Colonic mucosa (tissue), 4 donors: Measurements from ENCODE around the gene GPR55. TPM values are rescaled to one million over a fixed set of nuclear protein-coding genes. Genes with fewer than 3 reads are reported as not detected.

Experiments
- DNase-seq: peaks from one replicate; pipeline ENCODE4 v3.0.0-alpha.2; 2020
- H3K27ac ChIP-seq: fragments of 200-600 bp; one replicate; pipeline ENCODE4 v1.8.0; 2021
- H3K27me3 ChIP-seq: fragments of 200-600 bp; one replicate; pipeline ENCODE4 v1.8.0; 2021
- H3K36me3 ChIP-seq: fragments of 200-600 bp; one replicate; pipeline ENCODE4 v1.8.0; 2021
- H3K4me1 ChIP-seq: fragments of 200-600 bp; one replicate; pipeline ENCODE4 v1.8.0; 2021; ENCODE audit warnings: mild to moderate bottlenecking
- H3K4me3 ChIP-seq: fragments of 200-600 bp; one replicate; pipeline ENCODE4 v1.8.0; 2021
- H3K9ac ChIP-seq, 2 donors: one replicate each; pipeline ENCODE4 v1.7.0; 2013; ENCODE audit warnings: control low read depth in 2 of 2, low read depth in 2 of 2, low read length in 2 of 2
- H3K9me3 ChIP-seq: fragments of 200-600 bp; one replicate; pipeline ENCODE4 v1.8.0; 2021
- CTCF ChIP-seq: fragments of 200-600 bp; IDR thresholded peaks from one replicate; pipeline ENCODE4 v1.8.0; 2022; ENCODE audit warnings: antibody characterized with exemption, mild to moderate bottlenecking
- intact Hi-C: fragments of 100-400 bp; cut with DNase I; formaldehyde crosslinking; loops from one replicate; pipeline ENCODE4 v1.14.1; 2022
- total RNA-seq, 2 donors: library from RNA; stranded (reverse); fragmentation: NEBNext Ultra II Directional in 1 of 2; extraction: Animal tissue kit (Norgen Biotek cat#: 25700) in 1 of 2; gene quantifications; one replicate each; pipeline ENCODE4 v1.2.1, GENCODE V29; 2021
- donor health status: healthy.
- donor health status: DM: no; HTN: no; CAD: no.
- donor health status: DM: no; HTN: no; CAD: no.

GPR55 gene, protein sequence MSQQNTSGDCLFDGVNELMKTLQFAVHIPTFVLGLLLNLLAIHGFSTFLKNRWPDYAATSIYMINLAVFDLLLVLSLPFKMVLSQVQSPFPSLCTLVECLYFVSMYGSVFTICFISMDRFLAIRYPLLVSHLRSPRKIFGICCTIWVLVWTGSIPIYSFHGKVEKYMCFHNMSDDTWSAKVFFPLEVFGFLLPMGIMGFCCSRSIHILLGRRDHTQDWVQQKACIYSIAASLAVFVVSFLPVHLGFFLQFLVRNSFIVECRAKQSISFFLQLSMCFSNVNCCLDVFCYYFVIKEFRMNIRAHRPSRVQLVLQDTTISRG
- 1 to 10 TPM in 1 of 2 donors, under 1 TPM in 1; 0.35 to 1.0 TPM for total RNA-seq

GRCh38 chr2:230924470-230925341, at the start of gene GPR55:
Gene GPR55 (minus strand): TSS chr2:230925242. CDS start chr2:230910962, 14,280 bp downstream.
- intact Hi-C loops = loop anchor here (5.0 kb wide), 1 partner anchor 63 kb away; no protein-coding TSS in a partner anchor
- peak; percentile 50 for DNase-seq
- peak; percentile 23 for TF ChIP-seq CTCF
- no peaks in the 10 kb centered on the region for H3K36me3 ChIP-seq
- no peaks in the 10 kb centered on the region for H3K4me1 ChIP-seq
- no peaks in the 10 kb centered on the region for H3K9me3 ChIP-seq
- no peak within 1 kb of the TSS for H3K27ac ChIP-seq
- no peak within 1 kb of the TSS for H3K9ac ChIP-seq
- H3K4me3 ChIP-seq = no peak within 1 kb of the TSS
- H3K27me3 ChIP-seq = no peaks in the 10 kb centered on the region

- H3K4me3 ChIP-seq = no peak overlapping the region
- no peak overlapping the region for H3K27ac ChIP-seq
- no peak for TF ChIP-seq CTCF
- H3K27me3 ChIP-seq = no peaks in the 10 kb centered on the region
- no peaks in the 10 kb centered on the region for H3K9me3 ChIP-seq
- no peaks in the 10 kb centered on the region for H3K36me3 ChIP-seq
- H3K4me1 ChIP-seq = no peaks in the 10 kb centered on the region
- DNase-seq = no peak
- intact Hi-C loops = no loop called here
- H3K9ac ChIP-seq = no peak overlapping the region
Measured at GRCh38 chr2:230974096-230974913, 49.3 kb upstream of the GPR55 start.

DNA sequence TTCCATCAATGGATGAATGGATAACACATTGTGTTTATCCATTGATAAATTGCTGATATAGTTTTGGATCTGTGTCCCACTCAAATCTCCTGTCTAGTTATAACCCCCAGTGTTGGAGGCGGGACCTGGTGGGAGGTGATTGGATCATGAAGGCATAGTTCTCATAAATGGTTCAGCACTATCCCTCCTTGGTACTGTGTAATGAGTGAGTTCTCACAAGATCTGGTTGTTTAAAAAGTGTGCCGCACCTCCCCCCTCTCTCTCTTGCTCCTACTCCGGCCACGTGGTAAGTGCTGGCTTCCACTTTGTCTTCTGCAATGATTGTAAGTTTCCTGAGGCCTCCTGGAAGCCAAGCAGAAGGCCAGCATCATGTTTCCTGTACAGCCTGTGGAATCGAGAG, 47.0 kb upstream of the GPR55 start:
- H3K4me3 ChIP-seq = no peak overlapping the region
- no peak overlapping the region for H3K9ac ChIP-seq
- no peak for DNase-seq
- H3K27me3 ChIP-seq = no peaks in the 10 kb centered on the region
- no peak for TF ChIP-seq CTCF
- no peaks in the 10 kb centered on the region for H3K4me1 ChIP-seq
- H3K36me3 ChIP-seq = no peaks in the 10 kb centered on the region
- H3K9me3 ChIP-seq = no peaks in the 10 kb centered on the region
- intact Hi-C loops = no loop called here
- H3K27ac ChIP-seq = no peak overlapping the region

DNA sequence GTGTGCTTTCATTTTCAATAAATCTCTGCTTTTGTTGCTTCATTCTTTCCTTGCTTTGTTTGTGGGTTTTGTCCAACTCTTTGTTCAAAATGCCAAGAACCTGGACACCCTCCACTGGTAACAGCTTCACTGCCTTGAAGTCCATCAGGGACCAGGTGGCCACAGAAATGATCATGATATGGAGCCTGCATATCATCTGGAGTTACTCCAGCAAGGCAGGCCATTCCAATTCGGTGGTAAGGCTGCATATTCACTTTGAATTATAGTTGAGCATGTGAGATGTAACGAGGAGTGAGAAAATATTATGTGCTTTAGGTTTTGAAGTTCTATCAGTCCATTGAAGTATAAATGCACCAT, 44.6 kb upstream of the GPR55 start:
- no peaks in the 10 kb centered on the region for H3K4me1 ChIP-seq
- H3K9ac ChIP-seq = no peak overlapping the region
- H3K27me3 ChIP-seq = no peaks in the 10 kb centered on the region
- H3K36me3 ChIP-seq = no peaks in the 10 kb centered on the region
- no peak overlapping the region for H3K4me3 ChIP-seq
- TF ChIP-seq CTCF = no peak
- DNase-seq = no peak
- H3K9me3 ChIP-seq = no peaks in the 10 kb centered on the region
- no peak overlapping the region for H3K27ac ChIP-seq
- intact Hi-C loops = no loop called here
